Measurements from ENCODE around the gene SLC36A3. TPM values are rescaled to one million over a fixed set of nuclear protein-coding genes. Genes with fewer than 3 reads are reported as not detected.

SLC36A3 gene
- total and polyA plus RNA-seq, 2 donors from 2014 or later: not detected

- Histone ChIP-seq H3K9me3 (ENCODE audit: control insufficient read depth in 2 of 3, insufficient read depth in 1 of 3, low read length in 3 of 3) (no peaks in the 10 kb centered on the region), H3K36me3 (ENCODE audit: control insufficient read depth in 2 of 3, insufficient read depth in 3 of 3, low read length in 3 of 3) (no peaks in the 10 kb centered on the region), H3K27ac (ENCODE audit: low read depth in 2 of 2, low read length in 2 of 2) (peak overlapping the region in 1 of 2 donors; percentile 70), H3K27me3 (ENCODE audit: control insufficient read depth, insufficient read depth, low read length) (no peaks in the 10 kb centered on the region), H3K4me1 (ENCODE audit: control insufficient read depth in 2 of 3, insufficient read depth in 2 of 3, low read depth in 1 of 3, low read length in 3 of 3) (no peaks in the 10 kb centered on the region), H3K4me3 (ENCODE audit: low read length in 3 of 3) (peak overlapping the region in 2 of 3 donors; percentile 53 to 74), H3K9ac (ENCODE audit: low read length in 3 of 3) (peak overlapping the region in 1 of 3 donors; percentile 31)
- no peak for FAIRE-seq
- no peak for DNase-seq
- no peak for TF ChIP-seq CTCF (IDR thresholded peaks at IDR 0.05; ENCODE audit: borderline replicate concordance, extremely low read depth, insufficient read depth)
- intact Hi-C loops (cut with DNase I): no loop called here
These were observed 40.5 kb upstream of the SLC36A3 start for GRCh38 chr5:151344088-151344487.

- H3K9ac ChIP-seq (ENCODE audit: low read length in 3 of 3): no peak overlapping the region
- TF ChIP-seq CTCF (IDR thresholded peaks at IDR 0.05; ENCODE audit: borderline replicate concordance, extremely low read depth, insufficient read depth): no peak
- intact Hi-C loops (cut with DNase I): no loop called here
- H3K27me3 ChIP-seq (ENCODE audit: control insufficient read depth, insufficient read depth, low read length): no peaks in the 10 kb centered on the region
- H3K27ac ChIP-seq (ENCODE audit: low read depth in 2 of 2, low read length in 2 of 2): no peak overlapping the region
- no peak overlapping the region for H3K4me3 ChIP-seq (ENCODE audit: low read length in 3 of 3)
- H3K9me3 ChIP-seq (ENCODE audit: control insufficient read depth in 2 of 3, insufficient read depth in 1 of 3, low read length in 3 of 3): no peaks in the 10 kb centered on the region
- no peaks in the 10 kb centered on the region for H3K36me3 ChIP-seq (ENCODE audit: control insufficient read depth in 2 of 3, insufficient read depth in 3 of 3, low read length in 3 of 3)
- H3K4me1 ChIP-seq (ENCODE audit: control insufficient read depth in 2 of 3, insufficient read depth in 2 of 3, low read depth in 1 of 3, low read length in 3 of 3): no peaks in the 10 kb centered on the region
- DNase-seq: no peak
- no peak for FAIRE-seq
These were observed 36.4 kb upstream of the SLC36A3 start for GRCh38 chr5:151340004-151340403.

GRCh38 chr5:151338734-151339133, 35.2 kb upstream of the SLC36A3 start:
- no peak for DNase-seq
- TF ChIP-seq CTCF (IDR thresholded peaks at IDR 0.05; ENCODE audit: borderline replicate concordance, extremely low read depth, insufficient read depth): no peak
- Histone ChIP-seq H3K36me3 (ENCODE audit: control insufficient read depth in 2 of 3, insufficient read depth in 3 of 3, low read length in 3 of 3) (no peaks in the 10 kb centered on the region), H3K9ac (ENCODE audit: low read length in 3 of 3) (no peak overlapping the region), H3K4me3 (ENCODE audit: low read length in 3 of 3) (no peak overlapping the region), H3K27ac (ENCODE audit: low read depth in 2 of 2, low read length in 2 of 2) (no peak overlapping the region), H3K27me3 (ENCODE audit: control insufficient read depth, insufficient read depth, low read length) (no peaks in the 10 kb centered on the region), H3K9me3 (ENCODE audit: control insufficient read depth in 2 of 3, insufficient read depth in 1 of 3, low read length in 3 of 3) (no peaks in the 10 kb centered on the region), H3K4me1 (ENCODE audit: control insufficient read depth in 2 of 3, insufficient read depth in 2 of 3, low read depth in 1 of 3, low read length in 3 of 3) (no peaks in the 10 kb centered on the region)
- intact Hi-C loops (cut with DNase I): no loop called here
- no peak for FAIRE-seq

GRCh38 chr5:151332857-151333256, 29.3 kb upstream of the SLC36A3 start:
- DNase-seq (no peak), FAIRE-seq (no peak)
- no peak for TF ChIP-seq CTCF (IDR thresholded peaks at IDR 0.05; ENCODE audit: borderline replicate concordance, extremely low read depth, insufficient read depth)
- no peak overlapping the region for H3K9ac ChIP-seq (ENCODE audit: low read length in 3 of 3)
- no peak overlapping the region for H3K27ac ChIP-seq (ENCODE audit: low read depth in 2 of 2, low read length in 2 of 2)
- no peaks in the 10 kb centered on the region for H3K27me3 ChIP-seq (ENCODE audit: control insufficient read depth, insufficient read depth, low read length)
- H3K9me3 ChIP-seq (ENCODE audit: control insufficient read depth in 2 of 3, insufficient read depth in 1 of 3, low read length in 3 of 3): no peaks in the 10 kb centered on the region
- intact Hi-C loops (cut with DNase I): no loop called here
- no peak overlapping the region for H3K4me3 ChIP-seq (ENCODE audit: low read length in 3 of 3)
- H3K4me1 ChIP-seq (ENCODE audit: control insufficient read depth in 2 of 3, insufficient read depth in 2 of 3, low read depth in 1 of 3, low read length in 3 of 3): no peaks in the 10 kb centered on the region
- H3K36me3 ChIP-seq (ENCODE audit: control insufficient read depth in 2 of 3, insufficient read depth in 3 of 3, low read length in 3 of 3): peaks cover 0 to 4% (median 2%) of the 10 kb centered on the region in 3 donors

Measured in kidney (tissue), 14 donors.